Measurements from ENCODE around the gene PLEKHG4.

PLEKHG4 gene

DNA sequence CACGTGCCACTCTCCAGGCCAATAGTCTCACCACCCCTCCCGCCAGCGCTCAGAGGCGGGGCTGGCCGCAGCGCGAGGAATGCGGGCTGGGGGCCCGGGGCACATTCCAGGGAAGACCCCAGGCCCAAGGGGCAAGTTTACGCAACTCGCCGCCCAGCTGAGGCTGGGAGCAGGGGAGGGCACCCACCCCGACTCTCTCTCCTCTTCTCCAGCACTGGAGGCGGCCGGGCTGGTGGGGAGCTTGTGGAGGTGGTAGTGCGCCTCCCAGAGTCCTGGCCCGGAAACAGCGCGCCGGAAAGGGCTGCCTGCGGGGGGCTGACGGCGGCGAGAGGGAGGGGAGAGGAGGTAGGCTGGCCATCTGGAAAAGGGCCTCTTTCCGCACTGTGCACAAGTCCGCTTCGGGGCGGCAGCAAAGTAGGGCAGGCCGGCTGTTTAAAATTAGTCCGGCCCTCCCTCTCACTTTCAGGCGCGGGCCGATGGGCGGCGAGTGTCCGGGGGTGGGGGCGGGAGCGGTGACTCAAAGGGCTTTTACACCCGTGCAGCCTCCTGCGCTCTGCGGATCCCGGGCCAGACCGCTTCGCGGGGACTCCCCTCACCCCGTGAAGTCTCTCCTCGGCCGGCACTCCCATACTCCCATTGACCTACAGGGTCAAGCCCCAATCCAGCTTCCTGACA is 33.1 kb upstream of the PLEKHG4 start:
- no peak for DNase-seq

GRCh38 chr16:67246756-67247191 is 32.6 kb upstream of the PLEKHG4 start:
- DNase-seq = peak; percentile 42 to 54

GRCh38 chr16:67247192-67248072 is 31.9 kb upstream of the PLEKHG4 start, which contains the start of gene FHOD1:
Gene FHOD1 (minus strand): TSS chr16:67247481. CDS start chr16:67247410, 71 bp downstream.
- DNase-seq = peak; percentile 55 to 81

- no peak for DNase-seq
Observed at GRCh38 chr16:67248073-67248400, 31.3 kb upstream of the PLEKHG4 start.

GRCh38 chr16:67248401-67249177 is 30.7 kb upstream of the PLEKHG4 start, which contains the start of gene SLC9A5:
Gene SLC9A5 (plus strand): TSS chr16:67248979. CDS start chr16:67249015, 36 bp downstream.
- no peak for DNase-seq

- DNase-seq = no peak
Observed at GRCh38 chr16:67249178-67250044, 29.9 kb upstream of the PLEKHG4 start.

DNA sequence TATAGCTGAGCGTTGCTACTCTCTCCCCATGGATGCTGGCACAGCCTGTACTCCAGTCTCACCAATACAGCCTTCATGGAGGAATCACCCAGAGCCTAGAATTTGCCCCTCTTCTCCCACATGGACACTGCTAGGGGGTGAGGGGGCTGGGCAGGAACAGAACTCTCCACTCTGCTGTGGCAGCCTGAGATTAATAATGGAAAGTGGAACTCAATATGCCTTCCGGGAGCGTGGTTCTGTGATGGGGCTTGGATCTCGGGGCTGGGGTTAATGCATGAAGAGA is 29.3 kb upstream of the PLEKHG4 start:
- no peak for DNase-seq

- no peak for DNase-seq
Observed at GRCh38 chr16:67252609-67253497, 26.5 kb upstream of the PLEKHG4 start.

GRCh38 chr16:67254801-67255552 is 24.4 kb upstream of the PLEKHG4 start:
- DNase-seq = no peak

- DNase-seq = no peak
Observed at GRCh38 chr16:67255553-67256221, 23.6 kb upstream of the PLEKHG4 start.

DNA sequence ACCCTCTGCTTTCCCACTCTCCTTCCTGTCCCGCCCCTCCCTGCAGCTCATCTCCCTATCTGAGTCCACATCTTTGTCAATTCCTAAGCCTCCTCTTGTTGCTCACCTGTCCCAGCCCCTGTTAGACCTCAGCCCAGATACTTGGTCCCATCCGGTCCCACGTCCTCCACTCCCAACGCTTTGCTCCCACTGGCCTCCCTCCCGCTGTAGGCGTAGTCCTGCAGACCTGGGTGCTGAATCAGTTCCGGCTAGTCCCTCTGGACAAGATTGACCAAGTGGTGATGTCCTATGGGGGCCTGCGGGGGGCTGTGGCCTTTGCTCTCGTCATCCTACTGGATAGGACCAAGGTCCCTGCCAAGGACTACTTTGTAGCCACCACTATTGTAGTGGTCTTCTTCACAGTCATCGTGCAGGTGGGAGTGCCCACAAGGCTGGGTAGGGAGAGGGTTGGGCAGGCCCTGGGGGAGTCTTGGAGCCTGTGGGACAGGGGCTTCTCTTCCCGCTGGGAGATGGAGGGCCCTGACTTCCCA is 22.6 kb upstream of the PLEKHG4 start:
- DNase-seq = no peak

GRCh38 chr16:67257486-67258160 is 21.7 kb upstream of the PLEKHG4 start:
- DNase-seq = no peak

GRCh38 chr16:67258161-67258835 is 21.0 kb upstream of the PLEKHG4 start:
- DNase-seq = no peak

DNA sequence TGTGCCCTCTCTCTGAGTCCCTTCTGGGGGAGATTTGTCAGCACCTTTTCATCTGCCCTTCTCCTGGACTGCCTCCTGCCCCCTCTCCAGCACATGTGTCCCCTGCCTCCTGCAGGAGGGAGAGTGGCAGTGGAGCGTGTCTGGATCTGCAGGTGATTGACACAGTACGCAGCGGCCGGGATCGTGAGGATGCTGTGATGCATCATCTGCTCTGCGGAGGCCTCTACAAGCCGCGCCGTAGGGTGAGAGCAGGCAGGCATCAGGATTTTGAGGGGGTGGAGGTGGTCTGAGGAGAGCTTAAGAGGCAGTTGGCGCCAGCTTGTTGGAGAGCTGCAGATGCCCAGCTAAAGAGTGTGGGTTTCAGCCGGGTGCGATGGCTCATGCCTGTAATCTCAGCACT is 19.6 kb upstream of the PLEKHG4 start:
- DNase-seq = no peak

- DNase-seq = no peak
Observed at GRCh38 chr16:67260426-67261063, 18.8 kb upstream of the PLEKHG4 start.

GRCh38 chr16:67263201-67263600 is 16.1 kb upstream of the PLEKHG4 start:
- no peak for DNase-seq

DNA sequence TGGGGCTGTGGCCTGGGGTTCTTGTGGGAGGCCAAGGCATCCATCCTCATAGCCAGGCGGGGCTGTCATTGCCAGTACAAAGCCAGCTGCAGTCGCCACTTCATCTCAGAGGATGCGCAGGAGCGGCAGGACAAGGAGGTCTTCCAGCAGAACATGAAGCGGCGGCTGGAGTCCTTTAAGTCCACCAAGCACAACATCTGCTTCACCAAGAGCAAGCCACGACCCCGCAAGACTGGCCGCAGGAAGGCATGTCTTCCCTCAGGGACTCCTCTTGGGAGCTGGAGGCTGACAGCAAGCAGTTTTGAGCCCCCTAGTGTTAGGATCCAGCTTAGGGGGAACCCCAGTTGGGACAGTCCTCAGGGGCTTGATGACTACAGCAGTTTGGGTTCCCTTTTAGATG is 15.1 kb upstream of the PLEKHG4 start:
- no peak for DNase-seq

DNA sequence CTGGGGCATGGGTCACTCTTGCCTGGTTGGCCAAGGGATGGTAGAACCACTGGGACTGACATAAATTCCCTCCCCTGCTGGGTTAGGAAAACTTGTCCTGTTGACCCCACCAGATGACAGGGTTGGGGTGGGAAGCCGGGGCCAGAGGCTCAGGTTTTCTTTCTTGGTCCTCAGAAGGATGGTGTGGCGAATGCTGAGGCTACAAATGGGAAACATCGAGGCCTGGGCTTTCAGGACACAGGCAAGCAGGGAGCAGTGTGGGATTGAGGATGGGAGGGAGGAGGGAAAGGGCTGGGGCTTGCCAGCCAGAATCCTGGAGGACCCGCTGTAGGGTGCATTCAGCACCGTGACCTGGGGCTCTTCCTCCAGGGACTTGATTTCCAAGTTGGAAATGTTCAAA is 14.5 kb upstream of the PLEKHG4 start:
- no peak for DNase-seq
